SK-N-SH treated with all-trans-retinoic acid at 6 μM for 48 hours (cell line): ENCODE measurements around the gene RSAD1.

Experiments used
- PATZ1 ChIP-seq: fragments of 250-450 bp; sonication (Bioruptor Pico); IDR thresholded peaks from 2 replicates; pipeline ENCODE4 v1.8.0; 2020; ENCODE audit warnings: mild to moderate bottlenecking, moderate library complexity, borderline replicate concordance
- ZNF70 ChIP-seq: fragments of 450-650 bp; formaldehyde crosslinking; IDR thresholded peaks from 2 replicates; pipeline ENCODE4 v1.5.0; 2020; ENCODE audit warnings: mild to moderate bottlenecking, moderate library complexity
- ZNF8 ChIP-seq: fragments of 450-650 bp; formaldehyde crosslinking; IDR thresholded peaks from 2 replicates; pipeline ENCODE4 v1.5.0; 2020; ENCODE audit warnings: mild to moderate bottlenecking, moderate library complexity

DNA sequence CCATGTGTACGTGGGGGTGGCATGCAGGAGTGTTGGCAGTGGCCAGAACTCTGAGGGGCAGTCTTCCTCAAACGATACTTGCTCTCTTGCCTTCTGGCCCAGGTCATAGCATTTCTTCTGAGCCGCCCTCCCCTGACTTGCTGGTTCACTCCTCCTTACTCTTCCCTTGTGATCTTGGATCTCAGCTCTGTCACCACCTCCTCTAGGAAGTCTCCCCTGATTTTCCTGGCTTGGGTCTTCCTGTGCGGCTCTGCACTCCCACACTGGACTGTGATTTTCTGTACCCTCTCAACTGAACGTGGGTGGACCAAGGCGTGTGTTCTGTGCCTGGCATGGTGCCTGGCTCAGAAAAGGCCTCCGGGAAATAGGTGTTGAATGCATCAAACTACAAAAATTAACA, 56.7 kb downstream of the RSAD1 start:
- TF ChIP-seq PATZ1 (CRISPR knock-in tag), result no peak
- TF ChIP-seq ZNF8 (CRISPR knock-in tag), result no peak
- TF ChIP-seq ZNF70 (CRISPR knock-in tag), result no peak
